ENCODE data around the gene ADAMTSL4. TPM values are rescaled to one million over a fixed set of nuclear protein-coding genes. Genes with fewer than 3 reads are reported as not detected.

The ADAMTSL4 gene
- total RNA-seq, 1 experiment from 2014 or later = not detected

DNA sequence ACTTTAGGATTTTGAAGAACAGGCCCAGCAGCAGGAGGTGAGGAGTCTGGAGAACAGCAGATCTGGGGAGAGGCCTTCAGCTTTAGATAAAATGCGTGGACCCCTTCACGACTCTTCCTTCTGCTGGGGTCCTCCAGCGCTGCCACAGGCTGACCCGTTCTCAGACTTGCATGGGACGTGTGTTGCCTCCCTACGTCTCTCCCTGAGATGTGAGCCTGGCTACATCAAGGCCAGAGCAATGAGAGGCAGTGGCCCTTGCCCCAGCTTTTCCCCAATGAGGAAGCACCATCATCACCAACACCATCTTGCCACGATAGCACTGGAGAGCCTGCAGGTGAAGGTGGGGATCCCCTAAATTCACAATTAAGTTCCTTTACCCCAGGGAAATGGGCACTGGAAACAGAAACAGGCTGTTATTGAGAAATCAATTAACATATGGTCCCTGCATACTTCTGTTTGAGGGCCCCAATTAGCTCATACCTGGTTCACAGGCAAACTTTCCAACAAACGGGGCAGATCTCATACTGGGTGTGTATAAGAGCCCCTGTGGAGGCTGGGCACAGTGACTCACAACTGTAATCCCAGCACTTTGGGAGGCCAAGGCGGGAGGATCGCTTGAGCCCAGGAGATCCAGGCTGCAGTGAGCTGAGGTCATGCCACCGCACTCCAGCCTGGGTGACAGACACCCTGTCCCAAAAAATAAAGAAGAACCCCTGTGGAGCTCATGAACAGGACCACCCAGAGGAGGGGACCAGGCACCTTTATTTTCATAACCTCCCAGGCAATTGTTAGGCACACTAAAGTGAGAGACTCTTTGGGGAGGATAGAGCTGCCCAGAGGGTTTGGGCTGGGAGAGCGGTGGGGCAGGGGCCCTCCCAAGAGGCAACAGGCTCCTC is 12.1 kb upstream of the ADAMTSL4 start:
- CTCF ChIA-PET = interaction anchor here (1.0 kb wide), 1 partner anchor 24 kb away, joined by 3 read pairs; no protein-coding TSS in a partner anchor
- no peak for DNase-seq (ENCODE audit: low spot score)
- Histone ChIP-seq H3K9me3 (ENCODE audit: low read depth, low read length, poor library complexity, severe bottlenecking) (no peaks in the 10 kb centered on the region), H3K27me3 (replicated peaks; ENCODE audit: insufficient read depth, low read depth, low read length, poor library complexity) (no peaks in the 10 kb centered on the region), H3K4me3 (ENCODE audit: low read depth, low read length, poor library complexity, severe bottlenecking) (no peak overlapping the region), H3K27ac (ENCODE audit: low read depth, low read length, poor library complexity, severe bottlenecking) (no peak overlapping the region), H3K4me1 (ENCODE audit: insufficient read depth, low read length, poor library complexity, severe bottlenecking) (no peaks in the 10 kb centered on the region), H3K36me3 (ENCODE audit: insufficient read depth, low read length, poor library complexity, severe bottlenecking) (no peaks in the 10 kb centered on the region)
- no peak for TF ChIP-seq EZH2 (IDR thresholded peaks at IDR 0.05; ENCODE audit: borderline replicate concordance, low read depth, low read length, poor library complexity, severe bottlenecking)
- TF ChIP-seq, protein P1, sequence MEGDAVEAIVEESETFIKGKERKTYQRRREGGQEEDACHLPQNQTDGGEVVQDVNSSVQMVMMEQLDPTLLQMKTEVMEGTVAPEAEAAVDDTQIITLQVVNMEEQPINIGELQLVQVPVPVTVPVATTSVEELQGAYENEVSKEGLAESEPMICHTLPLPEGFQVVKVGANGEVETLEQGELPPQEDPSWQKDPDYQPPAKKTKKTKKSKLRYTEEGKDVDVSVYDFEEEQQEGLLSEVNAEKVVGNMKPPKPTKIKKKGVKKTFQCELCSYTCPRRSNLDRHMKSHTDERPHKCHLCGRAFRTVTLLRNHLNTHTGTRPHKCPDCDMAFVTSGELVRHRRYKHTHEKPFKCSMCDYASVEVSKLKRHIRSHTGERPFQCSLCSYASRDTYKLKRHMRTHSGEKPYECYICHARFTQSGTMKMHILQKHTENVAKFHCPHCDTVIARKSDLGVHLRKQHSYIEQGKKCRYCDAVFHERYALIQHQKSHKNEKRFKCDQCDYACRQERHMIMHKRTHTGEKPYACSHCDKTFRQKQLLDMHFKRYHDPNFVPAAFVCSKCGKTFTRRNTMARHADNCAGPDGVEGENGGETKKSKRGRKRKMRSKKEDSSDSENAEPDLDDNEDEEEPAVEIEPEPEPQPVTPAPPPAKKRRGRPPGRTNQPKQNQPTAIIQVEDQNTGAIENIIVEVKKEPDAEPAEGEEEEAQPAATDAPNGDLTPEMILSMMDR (conservative IDR thresholded peaks at IDR 0.05; ENCODE audit: low read depth, low read length) = no peak
- intact Hi-C loops (cut with micrococcal nuclease; ENCODE audit: unreplicated experiment) = no loop called here
- BruUV-seq (replicated peaks) = no TSS peak
- POLR2A ChIA-PET (ENCODE audit: low non-redundant PET) = interaction anchor here (0.6 to 1.2 kb wide), 2 partner anchors 9 to 34 kb away, joined by 3 to 5 read pairs; no protein-coding TSS in a partner anchor

DNA sequence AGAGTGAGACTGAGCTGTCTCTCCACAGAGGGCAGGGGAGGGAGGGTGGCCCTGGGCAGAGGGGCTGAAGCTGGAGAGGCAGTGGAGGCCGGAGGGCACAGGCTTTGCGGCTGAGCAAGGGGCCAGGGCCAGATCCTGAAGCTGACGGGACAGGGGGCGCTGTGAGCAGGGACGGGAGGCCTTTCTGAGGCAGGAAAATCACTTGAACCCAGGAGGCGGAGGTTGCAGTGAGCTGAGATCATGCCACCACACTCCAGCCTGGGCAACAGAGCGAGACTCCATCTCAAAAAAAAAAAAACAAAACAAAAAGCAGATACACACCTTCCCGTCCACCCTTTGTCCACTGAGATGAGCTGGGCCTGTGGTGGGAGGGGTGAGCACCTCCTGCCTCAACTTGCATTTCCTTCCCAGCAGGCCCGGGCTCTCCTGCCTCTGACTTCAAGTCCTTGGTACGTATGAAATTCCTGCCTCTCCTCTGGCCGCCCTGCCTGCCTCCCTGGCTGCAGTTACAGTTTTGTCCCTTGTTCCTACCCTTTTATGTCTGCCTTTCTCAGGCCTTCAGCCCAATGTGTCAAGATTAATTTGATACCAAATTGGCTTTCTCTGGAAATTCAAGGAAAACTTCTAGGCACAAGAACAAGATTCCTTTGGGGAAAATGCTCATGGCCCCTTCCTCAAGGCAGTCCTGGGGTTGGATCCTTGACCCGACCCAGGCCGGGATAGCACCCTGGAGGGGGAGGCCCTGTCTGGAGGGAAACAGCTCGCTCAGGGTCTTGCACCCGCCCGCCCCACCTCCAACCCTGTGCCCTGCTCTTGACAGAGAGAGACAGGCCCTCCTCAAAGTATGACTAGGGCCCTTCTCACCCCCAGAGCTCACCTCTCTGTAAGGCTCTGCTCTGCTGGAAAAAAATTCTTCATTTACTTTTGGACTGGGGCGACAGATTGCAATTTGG is 11.2 kb upstream of the ADAMTSL4 start:
- POLR2A ChIA-PET (ENCODE audit: low non-redundant PET) = interaction anchor here (0.6 to 1.2 kb wide), 2 partner anchors 9 to 33 kb away, joined by 3 to 5 read pairs; no protein-coding TSS in a partner anchor
- Histone ChIP-seq H3K4me1 (ENCODE audit: insufficient read depth, low read length, poor library complexity, severe bottlenecking) (no peaks in the 10 kb centered on the region), H3K36me3 (ENCODE audit: insufficient read depth, low read length, poor library complexity, severe bottlenecking) (no peaks in the 10 kb centered on the region), H3K4me3 (ENCODE audit: low read depth, low read length, poor library complexity, severe bottlenecking) (no peak overlapping the region), H3K27ac (ENCODE audit: low read depth, low read length, poor library complexity, severe bottlenecking) (no peak overlapping the region), H3K27me3 (replicated peaks; ENCODE audit: insufficient read depth, low read depth, low read length, poor library complexity) (no peaks in the 10 kb centered on the region), H3K9me3 (ENCODE audit: low read depth, low read length, poor library complexity, severe bottlenecking) (no peaks in the 10 kb centered on the region)
- no peak for DNase-seq (ENCODE audit: low spot score)
- TF ChIP-seq EZH2 (IDR thresholded peaks at IDR 0.05; ENCODE audit: borderline replicate concordance, low read depth, low read length, poor library complexity, severe bottlenecking) = no peak
- TF ChIP-seq, protein P1 (conservative IDR thresholded peaks at IDR 0.05; ENCODE audit: low read depth, low read length) = no peak
- CTCF ChIA-PET = no interaction called here
- BruUV-seq (replicated peaks) = no TSS peak
- intact Hi-C loops (cut with micrococcal nuclease; ENCODE audit: unreplicated experiment) = no loop called here

DNA sequence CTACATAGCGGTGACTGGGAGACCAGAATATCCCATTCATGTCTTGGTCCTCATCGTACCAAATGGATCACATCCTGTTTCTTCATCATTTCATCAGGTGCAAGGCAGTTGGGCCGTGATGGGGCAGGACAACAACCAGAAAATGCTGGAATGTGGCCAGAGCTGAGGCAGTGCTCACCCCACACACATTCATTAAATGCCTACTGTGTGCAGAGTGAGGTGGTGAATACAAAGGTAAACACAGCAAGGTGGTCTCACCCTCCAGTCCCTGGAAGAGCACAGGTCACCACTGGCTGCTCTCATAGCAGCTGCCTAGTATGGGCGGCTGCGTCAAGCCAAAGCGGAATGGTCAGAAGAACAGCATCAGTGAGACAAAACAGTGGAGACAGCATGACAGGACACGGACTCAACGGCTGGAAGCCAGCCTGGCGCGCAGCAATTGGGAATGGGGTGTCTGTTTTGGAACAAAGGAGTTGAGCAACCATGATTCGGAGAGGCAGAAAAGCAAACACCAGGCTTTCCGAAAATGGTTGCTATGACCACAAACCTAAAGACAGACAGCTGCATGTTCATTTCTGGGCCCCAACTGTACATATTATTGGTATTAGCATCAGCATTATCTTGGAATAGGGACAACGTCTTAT is 5.6 kb upstream of the ADAMTSL4 start:
- Histone ChIP-seq H3K27ac (ENCODE audit: low read depth, low read length, poor library complexity, severe bottlenecking) (no peak overlapping the region), H3K4me3 (ENCODE audit: low read depth, low read length, poor library complexity, severe bottlenecking) (no peak overlapping the region), H3K27me3 (replicated peaks; ENCODE audit: insufficient read depth, low read depth, low read length, poor library complexity) (no peaks in the 10 kb centered on the region), H3K4me1 (ENCODE audit: insufficient read depth, low read length, poor library complexity, severe bottlenecking) (no peaks in the 10 kb centered on the region), H3K36me3 (ENCODE audit: insufficient read depth, low read length, poor library complexity, severe bottlenecking) (no peaks in the 10 kb centered on the region), H3K9me3 (ENCODE audit: low read depth, low read length, poor library complexity, severe bottlenecking) (no peaks in the 10 kb centered on the region)
- POLR2A ChIA-PET (ENCODE audit: low non-redundant PET) = no interaction called here
- TF ChIP-seq, protein P1 (conservative IDR thresholded peaks at IDR 0.05; ENCODE audit: low read depth, low read length) = no peak
- TF ChIP-seq EZH2 (IDR thresholded peaks at IDR 0.05; ENCODE audit: borderline replicate concordance, low read depth, low read length, poor library complexity, severe bottlenecking) = no peak
- DNase-seq (ENCODE audit: low spot score) = no peak
- no TSS peak for BruUV-seq (replicated peaks)
- CTCF ChIA-PET = interaction anchor here (0.5 to 0.9 kb wide), 3 partner anchors 17 to 453 kb away, joined by 3 to 11 read pairs (median 4); no protein-coding TSS in a partner anchor
- intact Hi-C loops (cut with micrococcal nuclease; ENCODE audit: unreplicated experiment) = no loop called here

All from A673 (cell line).